Measurements from ENCODE around the gene PLCG2. TPM values are rescaled to one million over a fixed set of nuclear protein-coding genes. Genes with fewer than 3 reads are reported as not detected.

The PLCG2 gene
- polyA plus RNA-seq, 2 donors, result 2.3 to 4.4 TPM

DNA sequence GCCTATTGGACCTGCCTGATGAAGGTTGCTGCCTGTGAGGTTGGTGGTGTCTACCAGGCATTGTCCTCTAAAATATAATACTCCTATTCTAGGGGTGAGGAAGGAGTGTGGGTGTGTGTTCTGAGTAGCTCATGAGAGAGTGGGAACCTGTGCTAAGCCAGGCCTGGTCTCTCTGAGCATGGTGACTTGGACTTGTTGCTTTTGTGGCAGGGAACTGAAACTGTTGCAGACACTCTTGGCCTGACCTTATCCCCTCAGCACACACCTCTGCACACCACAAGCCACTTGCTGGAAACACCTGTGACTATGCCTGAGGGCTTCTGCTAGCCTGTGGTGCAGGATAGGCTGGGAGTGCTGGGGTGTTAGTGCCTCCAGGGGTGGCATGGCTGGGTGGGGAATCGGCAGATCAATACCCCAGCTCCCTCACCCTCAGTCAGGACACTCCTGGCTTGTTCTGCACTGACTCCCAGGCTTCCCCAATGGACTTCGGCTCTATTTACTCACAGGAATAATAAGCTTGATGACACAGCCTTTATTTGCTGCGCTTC is 29.9 kb downstream of the PLCG2 start:
- Histone ChIP-seq H3K27ac (ENCODE audit: low read depth in 2 of 2, low read length in 1 of 2) (no peak overlapping the region), H3K9me3 (ENCODE audit: control insufficient read depth in 2 of 2, insufficient read depth in 1 of 2, low read depth in 1 of 2, low read length in 1 of 2) (peaks cover 0 to 2% of the 10 kb centered on the region in 2 donors)
- WGBS, 2 donors, result 75 to 84% methylated on average over 3 of the region's 3 CpGs

DNA sequence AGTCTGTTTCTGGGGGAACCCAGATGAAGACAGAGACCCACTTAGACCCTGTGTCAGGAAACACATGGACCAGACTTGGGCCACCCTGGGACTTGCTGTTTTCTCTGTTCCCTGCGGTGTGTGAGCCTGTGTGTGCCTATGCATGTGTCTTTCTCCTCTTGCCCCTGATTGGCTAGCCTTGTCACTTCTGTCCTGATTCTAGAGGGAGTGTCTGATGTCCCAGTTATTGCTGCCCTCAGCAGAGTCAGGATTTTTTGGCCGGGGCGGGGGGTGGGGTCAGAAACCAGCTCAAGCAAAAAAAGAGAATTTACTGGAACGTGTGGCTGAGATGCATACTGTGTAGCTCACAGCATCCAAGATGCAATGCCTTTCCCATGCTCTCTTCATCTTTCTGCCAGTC is 30.5 kb downstream of the PLCG2 start:
- Histone ChIP-seq H3K36me3 (ENCODE audit: control insufficient read depth in 2 of 2, insufficient read depth in 2 of 2, low read length in 1 of 2) (no peaks in the 10 kb centered on the region), H3K27ac (ENCODE audit: low read depth in 2 of 2, low read length in 1 of 2) (no peak overlapping the region), H3K27me3 (ENCODE audit: control insufficient read depth in 1 of 2, insufficient read depth in 2 of 2, low read length in 2 of 2) (no peaks in the 10 kb centered on the region), H3K4me3 (ENCODE audit: low read depth in 1 of 2, low read length in 2 of 2) (no peak overlapping the region), H3K4me1 (ENCODE audit: control insufficient read depth in 2 of 2, insufficient read depth in 2 of 2, low read length in 1 of 2) (no peaks in the 10 kb centered on the region), H3K9me3 (ENCODE audit: control insufficient read depth in 2 of 2, insufficient read depth in 1 of 2, low read depth in 1 of 2, low read length in 1 of 2) (peaks cover 0 to 2% of the 10 kb centered on the region in 2 donors)
- WGBS, 2 donors, result 75 to 85% methylated on average over 4 of the region's 4 CpGs

More for the DNA sequence above, 29.9 kb downstream of the PLCG2 start:
- Histone ChIP-seq H3K27me3 (ENCODE audit: control insufficient read depth in 1 of 2, insufficient read depth in 2 of 2, low read length in 2 of 2) (no peaks in the 10 kb centered on the region), H3K4me1 (ENCODE audit: control insufficient read depth in 2 of 2, insufficient read depth in 2 of 2, low read length in 1 of 2) (no peaks in the 10 kb centered on the region), H3K4me3 (ENCODE audit: low read depth in 1 of 2, low read length in 2 of 2) (no peak overlapping the region), H3K36me3 (ENCODE audit: control insufficient read depth in 2 of 2, insufficient read depth in 2 of 2, low read length in 1 of 2) (no peaks in the 10 kb centered on the region)

GRCh38 chr16:81810361-81810760 is 31.3 kb downstream of the PLCG2 start:
- WGBS, 2 donors, result 69 to 82% methylated on average over 2 of the region's 2 CpGs
- Histone ChIP-seq H3K27me3 (ENCODE audit: control insufficient read depth in 1 of 2, insufficient read depth in 2 of 2, low read length in 2 of 2) (no peaks in the 10 kb centered on the region), H3K4me1 (ENCODE audit: control insufficient read depth in 2 of 2, insufficient read depth in 2 of 2, low read length in 1 of 2) (no peaks in the 10 kb centered on the region), H3K4me3 (ENCODE audit: low read depth in 1 of 2, low read length in 2 of 2) (no peak overlapping the region), H3K27ac (ENCODE audit: low read depth in 2 of 2, low read length in 1 of 2) (no peak overlapping the region), H3K9me3 (ENCODE audit: control insufficient read depth in 2 of 2, insufficient read depth in 1 of 2, low read depth in 1 of 2, low read length in 1 of 2) (peaks cover 0 to 2% of the 10 kb centered on the region in 2 donors), H3K36me3 (ENCODE audit: control insufficient read depth in 2 of 2, insufficient read depth in 2 of 2, low read length in 1 of 2) (no peaks in the 10 kb centered on the region)

DNA sequence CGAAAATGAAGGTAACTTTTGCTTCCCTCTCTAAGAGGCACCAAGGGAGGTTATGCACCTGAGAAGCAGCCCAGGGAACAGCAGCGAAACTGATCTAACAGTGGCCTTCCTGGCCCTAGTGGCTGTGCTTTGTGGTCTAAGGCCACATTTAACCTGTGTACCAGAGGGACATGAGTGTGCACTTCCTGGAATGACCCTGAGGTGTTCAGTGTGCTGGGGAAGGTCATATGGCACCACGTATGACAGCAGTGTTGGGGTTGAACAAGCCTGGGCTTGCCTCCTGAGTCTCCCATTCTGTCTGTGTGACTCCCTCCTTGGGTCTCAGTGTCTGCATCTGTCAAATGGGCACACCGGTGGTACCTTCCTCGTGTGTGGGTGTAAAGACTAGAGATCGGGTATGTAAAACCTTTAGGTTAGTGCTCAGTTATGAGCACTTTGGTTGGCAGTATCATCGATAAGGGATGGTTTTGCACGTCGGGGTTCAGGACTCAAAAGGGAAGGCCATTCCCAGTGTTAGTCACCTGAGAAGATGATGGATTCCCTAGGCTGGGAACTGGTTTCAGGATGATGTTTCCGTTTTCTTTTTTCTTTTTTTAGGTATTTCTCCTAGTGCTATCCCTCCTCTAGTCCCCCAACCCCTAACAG is 31.9 kb downstream of the PLCG2 start:
- WGBS, 2 donors, result 78 to 79% methylated on average over 10 of the region's 10 CpGs
- Histone ChIP-seq H3K27ac (ENCODE audit: low read depth in 2 of 2, low read length in 1 of 2) (no peak overlapping the region), H3K4me1 (ENCODE audit: control insufficient read depth in 2 of 2, insufficient read depth in 2 of 2, low read length in 1 of 2) (no peaks in the 10 kb centered on the region), H3K9me3 (ENCODE audit: control insufficient read depth in 2 of 2, insufficient read depth in 1 of 2, low read depth in 1 of 2, low read length in 1 of 2) (peaks cover 0 to 2% of the 10 kb centered on the region in 2 donors), H3K4me3 (ENCODE audit: low read depth in 1 of 2, low read length in 2 of 2) (no peak overlapping the region), H3K27me3 (ENCODE audit: control insufficient read depth in 1 of 2, insufficient read depth in 2 of 2, low read length in 2 of 2) (no peaks in the 10 kb centered on the region), H3K36me3 (ENCODE audit: control insufficient read depth in 2 of 2, insufficient read depth in 2 of 2, low read length in 1 of 2) (no peaks in the 10 kb centered on the region)

DNA sequence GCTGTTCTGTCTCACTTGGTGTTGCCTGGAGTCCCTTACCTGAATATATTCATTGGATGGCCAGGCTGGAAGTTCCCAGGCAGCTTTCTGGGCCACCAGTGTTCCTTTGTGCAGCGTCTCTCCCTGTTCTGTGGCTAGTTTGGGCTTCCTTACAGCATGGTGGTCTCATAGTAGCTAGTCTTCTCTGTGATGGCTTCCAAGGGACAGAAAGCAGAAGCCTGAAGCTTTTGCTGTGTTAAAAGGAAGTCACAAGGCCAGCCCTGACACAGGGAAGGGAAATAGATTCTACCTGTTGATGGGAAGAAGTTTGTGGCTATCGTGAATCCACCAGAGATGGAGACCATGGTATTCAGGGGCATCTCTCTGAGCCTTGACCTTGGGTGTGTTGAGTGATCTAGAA is 34.6 kb downstream of the PLCG2 start:
- Histone ChIP-seq H3K27ac (ENCODE audit: low read depth in 2 of 2, low read length in 1 of 2) (no peak overlapping the region), H3K27me3 (ENCODE audit: control insufficient read depth in 1 of 2, insufficient read depth in 2 of 2, low read length in 2 of 2) (no peaks in the 10 kb centered on the region), H3K36me3 (ENCODE audit: control insufficient read depth in 2 of 2, insufficient read depth in 2 of 2, low read length in 1 of 2) (no peaks in the 10 kb centered on the region), H3K4me1 (ENCODE audit: control insufficient read depth in 2 of 2, insufficient read depth in 2 of 2, low read length in 1 of 2) (no peaks in the 10 kb centered on the region), H3K9me3 (ENCODE audit: control insufficient read depth in 2 of 2, insufficient read depth in 1 of 2, low read depth in 1 of 2, low read length in 1 of 2) (peaks cover 0 to 2% of the 10 kb centered on the region in 2 donors), H3K4me3 (ENCODE audit: low read depth in 1 of 2, low read length in 2 of 2) (no peak overlapping the region)
- 79 to 90% methylated on average over 2 of the region's 2 CpGs for WGBS, 2 donors

DNA sequence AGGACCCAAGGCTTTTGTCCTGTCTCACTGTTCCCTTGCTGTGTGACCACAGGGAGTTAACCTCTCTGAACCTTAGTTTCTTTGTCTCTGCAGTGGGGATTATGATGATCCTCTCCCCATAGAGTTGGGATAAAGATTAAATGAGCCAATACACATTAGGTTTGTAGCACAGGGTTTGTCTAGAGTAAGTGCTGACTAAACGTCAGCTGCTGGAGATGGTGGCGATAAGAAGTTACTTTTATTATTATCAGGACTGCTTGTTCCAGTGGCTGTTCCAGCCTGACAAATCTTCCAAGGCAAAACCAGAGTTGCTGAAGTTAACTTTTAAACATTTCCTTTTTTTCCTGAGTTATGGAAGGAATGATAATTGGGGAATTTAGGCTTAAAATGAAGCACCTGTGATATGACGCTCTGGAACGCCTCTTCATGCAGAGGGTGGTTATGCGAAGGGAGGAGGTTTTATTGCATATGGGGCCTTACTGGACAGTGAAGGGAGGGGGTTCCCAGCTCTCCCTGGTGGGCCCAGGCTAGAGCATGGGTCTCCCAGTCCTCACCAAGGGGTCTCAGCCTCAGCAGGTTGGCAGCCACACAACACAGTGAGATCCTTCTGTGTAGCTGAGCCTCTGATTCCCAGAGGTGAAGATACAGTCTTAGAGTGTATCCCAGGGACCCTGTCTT is 35.8 kb downstream of the PLCG2 start:
- Histone ChIP-seq H3K4me1 (ENCODE audit: control insufficient read depth in 2 of 2, insufficient read depth in 2 of 2, low read length in 1 of 2) (no peaks in the 10 kb centered on the region), H3K27me3 (ENCODE audit: control insufficient read depth in 1 of 2, insufficient read depth in 2 of 2, low read length in 2 of 2) (no peaks in the 10 kb centered on the region), H3K27ac (ENCODE audit: low read depth in 2 of 2, low read length in 1 of 2) (no peak overlapping the region), H3K9me3 (ENCODE audit: control insufficient read depth in 2 of 2, insufficient read depth in 1 of 2, low read depth in 1 of 2, low read length in 1 of 2) (peaks cover 0 to 2% of the 10 kb centered on the region in 2 donors), H3K36me3 (ENCODE audit: control insufficient read depth in 2 of 2, insufficient read depth in 2 of 2, low read length in 1 of 2) (no peaks in the 10 kb centered on the region), H3K4me3 (ENCODE audit: low read depth in 1 of 2, low read length in 2 of 2) (no peak overlapping the region)
- 70 to 72% methylated on average over 5 of the region's 5 CpGs for WGBS, 2 donors

DNA sequence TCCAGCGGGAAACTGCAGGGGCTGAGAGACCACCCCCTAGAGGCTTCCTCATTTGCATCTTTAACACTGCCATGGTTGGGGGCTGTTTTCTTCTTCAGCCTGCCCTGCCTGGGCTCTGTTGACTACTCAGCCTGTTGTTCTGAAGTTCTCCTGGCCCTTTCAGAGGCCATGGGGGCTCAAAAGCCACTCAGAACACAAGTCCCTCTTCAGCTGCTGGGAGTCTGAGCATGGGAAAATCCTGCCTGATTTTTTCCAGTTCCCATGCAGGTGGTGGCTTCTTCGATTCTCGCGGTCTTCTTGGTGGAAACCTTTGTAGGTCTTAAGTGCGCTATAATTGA is 36.3 kb downstream of the PLCG2 start:
- Histone ChIP-seq H3K27ac (ENCODE audit: low read depth in 2 of 2, low read length in 1 of 2) (no peak overlapping the region), H3K9me3 (ENCODE audit: control insufficient read depth in 2 of 2, insufficient read depth in 1 of 2, low read depth in 1 of 2, low read length in 1 of 2) (peaks cover 0 to 2% of the 10 kb centered on the region in 2 donors), H3K4me3 (ENCODE audit: low read depth in 1 of 2, low read length in 2 of 2) (no peak overlapping the region), H3K27me3 (ENCODE audit: control insufficient read depth in 1 of 2, insufficient read depth in 2 of 2, low read length in 2 of 2) (no peaks in the 10 kb centered on the region), H3K4me1 (ENCODE audit: control insufficient read depth in 2 of 2, insufficient read depth in 2 of 2, low read length in 1 of 2) (no peaks in the 10 kb centered on the region), H3K36me3 (ENCODE audit: control insufficient read depth in 2 of 2, insufficient read depth in 2 of 2, low read length in 1 of 2) (no peaks in the 10 kb centered on the region)
- WGBS, 2 donors, result 76 to 77% methylated on average over 5 of the region's 5 CpGs

GRCh38 chr16:81816351-81816750 is 37.3 kb downstream of the PLCG2 start:
- 80 to 93% methylated on average over 2 of the region's 2 CpGs for WGBS, 2 donors
- H3K9me3 ChIP-seq (ENCODE audit: control insufficient read depth in 2 of 2, insufficient read depth in 1 of 2, low read depth in 1 of 2, low read length in 1 of 2), result peaks cover 0 to 2% of the 10 kb centered on the region in 2 donors
- no peaks in the 10 kb centered on the region for H3K4me1 ChIP-seq (ENCODE audit: control insufficient read depth in 2 of 2, insufficient read depth in 2 of 2, low read length in 1 of 2)
- H3K27me3 ChIP-seq (ENCODE audit: control insufficient read depth in 1 of 2, insufficient read depth in 2 of 2, low read length in 2 of 2), result no peaks in the 10 kb centered on the region
- no peaks in the 10 kb centered on the region for H3K36me3 ChIP-seq (ENCODE audit: control insufficient read depth in 2 of 2, insufficient read depth in 2 of 2, low read length in 1 of 2)
- H3K27ac ChIP-seq (ENCODE audit: low read depth in 2 of 2, low read length in 1 of 2), result no peak overlapping the region
- H3K4me3 ChIP-seq (ENCODE audit: low read depth in 1 of 2, low read length in 2 of 2), result no peak overlapping the region

- WGBS, 2 donors, result 90 to 96% methylated on average over 8 of the region's 8 CpGs
- H3K36me3 ChIP-seq (ENCODE audit: control insufficient read depth in 2 of 2, insufficient read depth in 2 of 2, low read length in 1 of 2), result no peaks in the 10 kb centered on the region
- H3K4me3 ChIP-seq (ENCODE audit: low read depth in 1 of 2, low read length in 2 of 2), result no peak overlapping the region
- peaks cover 0 to 2% of the 10 kb centered on the region in 2 donors for H3K9me3 ChIP-seq (ENCODE audit: control insufficient read depth in 2 of 2, insufficient read depth in 1 of 2, low read depth in 1 of 2, low read length in 1 of 2)
- no peaks in the 10 kb centered on the region for H3K27me3 ChIP-seq (ENCODE audit: control insufficient read depth in 1 of 2, insufficient read depth in 2 of 2, low read length in 2 of 2)
- H3K27ac ChIP-seq (ENCODE audit: low read depth in 2 of 2, low read length in 1 of 2), result peak overlapping the region in 1 of 2 donors; percentile 2
- H3K4me1 ChIP-seq (ENCODE audit: control insufficient read depth in 2 of 2, insufficient read depth in 2 of 2, low read length in 1 of 2), result no peaks in the 10 kb centered on the region
Measured at GRCh38 chr16:81816793-81817210, 37.7 kb downstream of the PLCG2 start.
